HG03439 (cell line): ENCODE data around the gene CPN1.

Source experiments
- ATAC-seq: cut with Tn5 transposase; IDR thresholded peaks from one replicate; pipeline ENCODE4 v1.9.1; 2021; ENCODE audit warnings: mild to moderate bottlenecking, moderate library complexity; ENCODE audit not compliant: unreplicated experiment

The CPN1 gene

GRCh38 chr10:99999319-100000108, 82.2 kb downstream of the CPN1 start:
- no peak for ATAC-seq

GRCh38 chr10:99998889-99999288, 82.8 kb downstream of the CPN1 start:
- no peak for ATAC-seq

DNA sequence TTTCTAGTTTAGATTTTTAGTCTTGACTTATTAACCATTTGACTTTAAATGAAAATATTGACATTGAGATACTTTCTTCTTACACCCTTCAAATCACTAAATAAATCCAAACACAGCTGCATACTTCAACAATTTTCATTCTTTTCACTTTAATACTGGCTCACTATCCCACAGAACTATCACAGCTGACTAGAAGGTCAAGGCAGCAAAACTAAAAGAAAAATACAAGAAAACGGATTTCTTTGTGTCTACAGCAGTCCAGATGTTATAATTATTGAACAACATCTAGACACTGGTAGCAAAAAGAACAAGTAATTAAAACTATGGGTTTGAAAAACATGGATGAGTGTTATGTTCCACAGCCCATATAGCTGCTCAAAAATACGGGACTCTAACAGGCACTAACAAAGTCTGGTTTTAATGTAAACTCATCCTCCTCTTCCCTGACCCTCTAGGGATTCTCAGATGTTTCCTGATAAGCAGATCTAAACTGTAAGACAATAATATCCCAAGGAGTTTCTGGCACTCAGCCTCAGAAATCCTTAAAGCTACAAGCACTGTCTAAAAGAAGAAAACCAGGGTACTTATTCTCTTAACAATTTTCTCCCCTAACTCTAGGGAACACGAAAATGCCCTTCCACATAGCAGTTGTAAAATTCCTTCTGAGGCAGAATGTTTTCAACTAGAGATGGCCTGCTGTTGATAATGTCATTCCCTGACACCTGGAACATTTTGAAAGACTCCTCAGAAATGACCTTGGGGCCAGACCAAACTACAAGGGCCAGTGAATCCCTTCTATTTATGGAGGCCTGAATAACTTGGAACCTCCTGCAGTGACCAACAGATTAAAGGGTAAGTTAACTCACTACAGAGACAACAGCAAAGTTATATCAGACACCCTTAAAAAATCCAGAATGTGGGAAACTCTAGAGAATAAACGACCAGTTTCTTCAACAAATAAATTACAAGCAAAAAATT, 84.7 kb downstream of the CPN1 start:
- no peak for ATAC-seq

DNA sequence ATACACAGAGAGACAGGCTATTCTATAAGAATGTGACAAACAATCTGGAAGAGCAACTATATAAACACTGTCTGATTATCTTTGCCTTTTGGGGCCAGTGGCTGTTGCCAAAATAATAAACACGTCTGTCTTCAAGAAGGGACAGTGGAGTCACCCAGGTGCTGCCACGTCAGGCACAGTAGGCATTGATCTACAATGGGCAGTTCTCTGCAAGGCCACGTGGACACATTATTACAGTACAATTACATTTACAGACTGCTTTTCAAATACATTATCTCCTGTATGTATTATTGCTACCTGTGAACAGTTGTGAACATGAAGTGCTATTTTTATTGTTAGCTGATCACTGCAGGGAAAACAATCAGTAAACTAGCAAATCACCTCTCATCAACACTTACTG, 86.0 kb downstream of the CPN1 start:
- no peak for ATAC-seq

DNA sequence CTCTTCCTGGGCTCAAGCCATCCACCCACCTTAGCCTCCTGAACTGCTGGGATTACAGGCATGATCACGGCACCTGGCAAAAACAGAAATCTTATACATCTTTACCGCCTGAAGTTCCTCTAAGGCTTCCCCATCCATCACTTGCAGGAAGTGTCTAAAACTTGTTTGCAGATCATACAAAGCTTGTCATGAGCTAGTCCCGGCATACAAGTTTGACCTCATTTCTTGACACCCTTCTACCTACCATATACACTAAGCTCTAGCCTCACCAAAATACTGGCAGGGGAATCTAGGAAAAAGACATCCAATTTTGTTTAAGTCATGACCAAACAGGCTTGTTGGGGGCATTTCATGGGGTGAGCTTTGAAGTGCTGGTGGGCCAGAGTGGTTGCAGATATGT, 86.4 kb downstream of the CPN1 start:
- ATAC-seq: no peak

GRCh38 chr10:99994801-99995200, 86.9 kb downstream of the CPN1 start:
- no peak for ATAC-seq

DNA sequence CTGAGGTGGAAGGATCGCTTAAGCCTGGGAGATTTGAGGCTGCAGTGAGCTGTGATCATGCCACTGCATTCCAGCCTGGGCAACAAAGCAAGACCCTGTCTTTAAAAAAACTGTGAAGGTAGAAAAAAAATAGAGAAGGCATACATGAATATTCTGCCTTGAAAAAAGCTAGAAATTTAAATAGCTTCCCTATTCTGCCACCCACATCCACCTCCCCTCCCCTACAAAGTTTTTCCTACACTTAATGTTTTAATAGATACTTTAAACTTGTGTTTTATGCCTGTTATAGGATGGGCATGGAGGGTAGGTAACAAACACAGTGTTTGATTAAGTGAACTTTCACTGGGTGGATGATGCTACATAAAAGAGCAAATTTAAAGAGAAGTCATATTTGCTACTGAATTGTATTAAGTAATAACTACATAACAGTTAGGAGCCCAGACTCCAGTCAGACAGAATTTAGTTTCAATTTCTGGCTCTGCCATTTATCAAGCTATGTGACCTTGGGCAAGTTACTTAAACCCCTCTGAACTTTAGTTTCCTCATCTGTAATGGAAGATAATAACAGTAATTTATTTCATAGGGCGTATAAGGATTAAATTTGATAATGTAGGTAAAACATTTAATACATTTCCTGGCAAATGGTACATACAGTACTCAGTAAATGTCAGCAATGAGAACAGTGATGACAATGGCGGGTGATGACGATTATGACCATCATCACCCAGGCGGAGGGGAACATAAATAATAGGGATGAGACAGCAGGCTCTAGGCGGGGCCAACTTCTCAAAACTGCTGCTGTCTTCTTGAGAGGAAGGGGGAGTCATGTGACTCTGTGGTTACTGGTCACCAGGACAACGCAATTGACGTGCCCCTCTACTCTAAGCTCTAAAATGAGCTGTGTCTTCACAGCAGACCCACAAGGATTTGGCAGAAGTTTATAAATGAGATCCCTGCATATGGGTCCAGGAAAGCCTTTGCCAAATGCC, 87.7 kb downstream of the CPN1 start:
- ATAC-seq: no peak
